Thyroid gland (tissue), 4 donors: ENCODE results near the gene SLC6A17.

Experiments used
- POLR2A ChIP-seq, 2 donors: fragments of 450-650 bp; IDR thresholded peaks; one replicate each; pipeline ENCODE4 v1.6.1; 2017; ENCODE audit warnings: antibody characterized with exemption in 2 of 2, mild to moderate bottlenecking in 2 of 2, moderate library complexity in 1 of 2
- TF ChIP-seq, protein P1 (sequence below), 6 experiments: fragments of 200-600 bp in 3 of 6; fragments of 450-650 bp in 3 of 6; sonication (generic) in 3 of 6; IDR thresholded peaks; one replicate each; pipeline ENCODE4 v1.5.1; 2016 to 2019; ENCODE audit warnings: antibody characterized with exemption in 6 of 6, mild to moderate bottlenecking in 2 of 6, inconsistent platforms in 1 of 6, moderate library complexity in 1 of 6

GRCh38 chr1:110187139-110187890, 37.0 kb downstream of the SLC6A17 start:
- TF ChIP-seq, protein P1, sequence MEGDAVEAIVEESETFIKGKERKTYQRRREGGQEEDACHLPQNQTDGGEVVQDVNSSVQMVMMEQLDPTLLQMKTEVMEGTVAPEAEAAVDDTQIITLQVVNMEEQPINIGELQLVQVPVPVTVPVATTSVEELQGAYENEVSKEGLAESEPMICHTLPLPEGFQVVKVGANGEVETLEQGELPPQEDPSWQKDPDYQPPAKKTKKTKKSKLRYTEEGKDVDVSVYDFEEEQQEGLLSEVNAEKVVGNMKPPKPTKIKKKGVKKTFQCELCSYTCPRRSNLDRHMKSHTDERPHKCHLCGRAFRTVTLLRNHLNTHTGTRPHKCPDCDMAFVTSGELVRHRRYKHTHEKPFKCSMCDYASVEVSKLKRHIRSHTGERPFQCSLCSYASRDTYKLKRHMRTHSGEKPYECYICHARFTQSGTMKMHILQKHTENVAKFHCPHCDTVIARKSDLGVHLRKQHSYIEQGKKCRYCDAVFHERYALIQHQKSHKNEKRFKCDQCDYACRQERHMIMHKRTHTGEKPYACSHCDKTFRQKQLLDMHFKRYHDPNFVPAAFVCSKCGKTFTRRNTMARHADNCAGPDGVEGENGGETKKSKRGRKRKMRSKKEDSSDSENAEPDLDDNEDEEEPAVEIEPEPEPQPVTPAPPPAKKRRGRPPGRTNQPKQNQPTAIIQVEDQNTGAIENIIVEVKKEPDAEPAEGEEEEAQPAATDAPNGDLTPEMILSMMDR (IDR thresholded peaks at IDR 0.05): no peak
- no peak for TF ChIP-seq POLR2A (IDR thresholded peaks at IDR 0.05)
